COLO668 (cell line): Measurements from ENCODE around the gene RHOF.
A peak's percentile ranks its signal among the peaks of the same experiment; 100 is the strongest.
"Not testable (repeated sequence)": the region's sequence is repeated elsewhere in the genome, so short reads cannot be mapped to it uniquely, and the experiment has no call there.

Experiments
- DNase-seq: peaks from one replicate; lab custom pipeline; 2025; ENCODE audit not compliant: unreplicated experiment; lab: John Stamatoyannopoulos, UW

RHOF gene

DNA sequence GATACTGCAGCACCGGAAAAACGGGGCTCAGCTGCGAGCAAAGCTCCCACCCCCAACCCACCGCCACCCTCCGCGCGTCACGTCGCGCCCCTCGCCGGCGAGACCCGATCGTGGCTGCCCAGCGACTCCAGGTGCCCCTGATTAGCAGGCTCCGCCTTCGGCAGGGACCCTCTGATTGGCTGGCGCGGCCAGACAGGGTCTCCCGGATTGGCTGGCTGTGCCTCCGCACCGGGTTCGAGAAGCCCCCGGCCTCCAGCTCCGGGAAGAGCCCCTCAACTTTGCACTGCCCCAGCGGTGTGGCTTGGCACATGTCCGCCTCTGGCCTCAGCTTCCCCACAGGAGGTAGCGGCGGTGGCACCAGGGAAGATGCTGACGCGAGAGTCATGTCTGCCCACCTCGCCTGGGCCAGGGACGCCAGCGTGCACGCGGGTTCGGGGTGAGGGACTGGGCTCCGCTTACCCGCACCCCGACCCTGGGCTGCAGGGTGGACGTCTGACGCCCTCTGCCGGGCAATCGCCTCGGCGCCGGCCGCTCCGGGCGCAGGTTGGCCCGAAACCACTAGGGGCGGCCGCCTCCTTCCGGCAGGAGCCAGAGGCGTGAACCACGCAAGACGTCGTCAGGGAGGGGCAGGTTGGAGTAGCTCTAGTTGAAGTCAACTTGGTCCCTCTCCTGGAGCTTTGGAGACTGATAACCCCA, 498 bp upstream of the RHOF start:
- DNase-seq: peak; percentile 92

DNA sequence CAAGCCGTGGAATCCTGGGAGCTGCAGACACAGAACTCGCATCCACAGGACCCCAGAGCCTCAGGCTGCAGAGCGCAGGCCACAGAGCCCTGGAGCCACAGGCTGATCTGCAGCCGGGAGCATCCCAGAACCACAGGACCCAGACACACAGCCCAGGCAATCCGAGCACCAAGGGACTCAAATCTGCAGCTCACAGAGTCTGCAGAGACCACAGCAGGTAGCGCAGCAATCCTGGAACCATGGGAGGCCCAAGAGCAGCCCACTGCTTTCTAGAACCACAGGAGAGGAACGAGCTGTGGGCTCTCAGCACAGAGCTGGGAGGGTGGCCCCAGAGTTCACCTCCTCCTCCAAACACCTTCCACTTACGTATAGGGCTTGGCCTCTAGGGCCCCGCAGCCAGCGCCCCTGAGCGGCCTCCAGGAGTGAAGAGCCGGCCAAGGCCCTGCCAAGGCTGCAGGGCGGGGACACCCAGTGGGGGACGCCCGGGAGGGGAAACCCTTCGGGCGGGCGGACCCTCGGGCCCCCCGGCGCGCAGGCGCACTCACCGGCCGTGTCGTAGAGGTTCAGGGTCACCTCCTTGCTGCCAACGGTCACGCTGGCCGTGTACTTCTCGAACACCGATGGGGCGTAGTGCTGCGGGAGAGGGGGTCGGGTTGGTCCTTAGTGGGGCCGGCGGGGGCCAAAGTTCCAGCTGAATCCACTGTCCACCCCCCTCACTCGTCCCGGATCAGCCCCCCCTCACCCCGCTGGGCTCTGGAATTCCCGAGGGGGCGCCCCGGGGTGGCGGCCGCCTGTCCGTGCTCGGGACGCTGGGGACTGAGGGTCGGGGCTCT, 665 bp downstream of the RHOF start:
- DNase-seq: no peak

DNA sequence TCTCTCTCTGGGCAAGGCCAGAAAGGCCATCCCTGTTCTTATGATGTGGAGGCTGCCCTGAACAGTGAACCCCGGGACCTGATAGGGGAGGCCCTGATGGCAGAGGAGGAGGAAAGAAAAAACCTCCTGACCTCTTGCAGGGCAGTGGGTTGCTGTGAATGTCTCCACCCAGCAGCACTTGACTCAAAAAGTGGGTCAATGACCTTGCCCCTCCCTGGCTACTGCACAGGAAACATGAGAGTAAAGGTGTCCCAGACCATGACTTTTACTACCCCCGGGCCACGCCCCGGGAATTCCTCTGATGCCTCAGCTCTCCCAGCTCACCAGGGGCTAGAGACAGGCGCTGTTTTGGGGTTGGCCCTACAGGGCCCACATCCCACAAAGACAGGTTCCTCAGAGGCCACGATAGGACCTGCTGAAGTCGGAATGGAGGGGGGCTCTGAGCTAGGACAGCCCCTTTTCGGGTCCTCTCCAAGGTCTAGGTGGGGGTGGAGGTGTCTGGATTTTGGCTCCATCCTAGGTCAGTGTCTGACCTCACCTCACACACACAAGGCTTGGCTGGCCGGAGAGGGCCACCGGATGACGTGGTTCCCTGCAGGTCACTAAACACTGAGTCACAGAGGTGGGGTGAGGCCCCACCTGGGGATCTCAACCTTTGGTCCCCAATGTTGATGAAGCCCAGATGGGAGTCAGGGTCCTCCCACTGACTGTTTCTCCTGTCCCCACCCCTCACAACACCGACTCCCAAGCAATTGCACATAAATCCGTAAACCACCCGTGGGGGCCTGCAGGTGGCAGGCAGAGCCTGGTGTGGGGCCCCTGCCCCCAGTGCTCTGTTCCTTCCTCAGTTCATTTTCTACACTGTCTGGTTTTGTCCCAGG, 1.6 kb downstream of the RHOF start:
- DNase-seq: no peak

DNA sequence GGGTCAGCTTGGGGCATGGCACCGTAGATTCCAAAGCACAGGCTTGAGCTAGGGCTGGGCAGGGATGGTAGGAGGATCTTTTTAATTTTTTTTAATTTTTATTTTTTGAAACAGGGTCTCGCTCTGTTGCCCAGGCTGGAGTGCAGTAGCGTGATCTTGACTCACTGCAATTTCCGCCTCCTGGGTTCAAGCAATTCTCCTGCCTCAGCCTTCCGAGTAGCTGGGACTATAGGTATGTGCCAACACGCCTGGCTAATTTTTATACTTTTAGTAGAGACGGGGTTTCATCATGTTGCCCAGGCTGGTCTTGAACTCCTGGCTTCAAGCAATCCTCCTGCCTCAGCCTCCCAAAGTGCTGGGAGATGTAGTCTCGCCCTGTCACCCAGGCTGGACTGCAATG, 2.7 kb downstream of the RHOF start:
- not testable (repeated sequence) for DNase-seq

DNA sequence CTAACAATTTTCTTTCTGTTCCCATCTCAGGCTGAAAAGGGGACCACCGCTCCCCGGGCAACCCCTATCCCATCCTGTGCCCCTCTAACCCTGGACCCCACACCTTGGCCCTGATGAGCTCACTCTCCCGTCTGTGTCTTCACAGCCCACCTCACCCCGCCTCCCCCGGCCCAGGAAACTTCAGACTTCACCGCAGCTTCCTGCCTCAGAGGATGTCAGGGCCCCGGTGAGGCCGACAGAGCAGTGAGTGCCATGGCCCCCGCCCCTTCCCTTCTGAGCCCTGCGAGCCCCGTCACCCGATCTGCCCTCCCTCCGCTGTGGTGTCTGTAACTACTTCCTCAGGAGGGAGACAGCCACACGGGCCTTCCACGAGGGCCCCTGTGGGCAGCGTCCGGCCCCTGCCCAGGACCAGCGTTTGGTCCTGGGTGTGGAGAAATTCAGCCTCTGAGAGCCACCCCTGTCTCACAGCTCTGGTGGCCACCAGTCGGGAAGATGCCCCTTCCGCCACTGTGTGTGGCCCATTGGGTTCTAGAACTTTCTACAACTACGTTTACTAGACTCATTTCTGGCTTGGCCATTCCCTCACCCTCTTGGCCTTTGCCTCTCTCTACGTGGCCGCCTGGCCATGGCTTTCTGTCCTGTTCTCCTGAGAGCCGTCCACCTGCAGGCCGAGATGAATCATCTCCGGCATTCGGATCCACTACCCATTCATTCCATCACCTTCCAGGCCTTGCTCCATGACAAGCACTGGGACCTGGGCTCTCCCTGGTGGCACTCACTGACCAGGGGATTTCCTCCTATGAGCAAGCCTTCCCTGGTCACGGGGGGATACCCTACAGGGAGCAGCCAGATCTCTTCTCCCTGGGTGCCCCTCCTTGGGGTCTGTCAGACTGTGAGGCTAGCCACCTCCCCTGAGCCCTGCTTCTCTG, 3.4 kb downstream of the RHOF start:
- no peak for DNase-seq

DNA sequence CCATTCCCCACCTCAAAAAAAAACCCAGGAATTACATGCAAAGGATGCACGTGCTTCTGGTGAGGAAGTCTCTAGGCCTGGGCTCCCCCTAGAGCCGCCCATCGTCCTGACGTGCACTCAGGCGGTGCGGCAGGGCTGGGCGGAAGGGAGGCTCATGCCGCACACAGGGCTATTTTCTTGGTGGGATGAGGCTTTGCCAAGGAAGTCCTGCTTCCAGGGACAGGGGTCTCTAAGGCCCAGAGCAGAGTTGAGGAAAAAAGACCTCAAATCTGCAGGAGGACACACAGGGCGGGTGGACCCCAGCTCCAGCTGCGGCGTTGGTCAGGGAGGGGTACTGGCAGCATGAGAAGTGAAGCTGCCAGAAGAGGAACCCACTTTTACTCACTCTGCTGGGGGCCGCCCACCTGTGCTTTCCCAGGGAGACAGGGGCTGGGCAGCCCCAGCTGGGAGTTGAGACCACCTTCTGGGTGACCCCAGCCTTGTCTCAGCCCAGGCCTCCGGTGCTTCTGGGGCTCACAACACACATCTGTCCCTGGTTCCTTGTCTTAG, 4.2 kb downstream of the RHOF start:
- no peak for DNase-seq

DNA sequence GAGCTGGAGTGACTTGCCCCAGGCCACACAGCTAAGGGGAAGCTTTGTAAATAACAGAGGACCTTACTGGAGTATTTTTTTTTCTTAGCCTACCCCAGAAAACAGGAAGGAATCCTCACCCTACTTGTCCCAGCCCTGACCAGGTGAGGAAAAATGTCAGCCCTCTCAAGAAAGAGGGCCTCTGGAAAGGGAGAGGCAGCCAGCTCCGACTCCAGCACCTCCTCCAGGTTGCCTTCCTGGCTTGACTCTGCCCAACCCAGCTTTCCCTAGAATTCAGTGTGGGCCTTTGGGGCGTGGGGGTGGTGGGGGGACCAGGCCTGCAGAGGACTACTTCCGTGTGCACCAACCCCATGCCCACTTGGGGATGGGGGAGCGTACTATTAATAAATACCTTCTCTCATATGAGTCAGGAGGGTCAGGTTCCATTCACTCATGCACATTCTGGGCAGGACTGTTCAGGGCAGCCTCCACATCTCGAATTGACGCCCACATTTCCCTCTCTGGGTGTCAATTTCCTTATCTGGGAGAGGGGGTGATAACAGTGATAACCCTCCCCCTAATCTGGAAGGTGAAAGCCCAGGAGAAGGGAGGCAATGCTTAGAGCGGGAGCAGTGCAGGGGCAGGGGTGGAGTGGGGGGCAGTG, 5.2 kb downstream of the RHOF start:
- no peak for DNase-seq

DNA sequence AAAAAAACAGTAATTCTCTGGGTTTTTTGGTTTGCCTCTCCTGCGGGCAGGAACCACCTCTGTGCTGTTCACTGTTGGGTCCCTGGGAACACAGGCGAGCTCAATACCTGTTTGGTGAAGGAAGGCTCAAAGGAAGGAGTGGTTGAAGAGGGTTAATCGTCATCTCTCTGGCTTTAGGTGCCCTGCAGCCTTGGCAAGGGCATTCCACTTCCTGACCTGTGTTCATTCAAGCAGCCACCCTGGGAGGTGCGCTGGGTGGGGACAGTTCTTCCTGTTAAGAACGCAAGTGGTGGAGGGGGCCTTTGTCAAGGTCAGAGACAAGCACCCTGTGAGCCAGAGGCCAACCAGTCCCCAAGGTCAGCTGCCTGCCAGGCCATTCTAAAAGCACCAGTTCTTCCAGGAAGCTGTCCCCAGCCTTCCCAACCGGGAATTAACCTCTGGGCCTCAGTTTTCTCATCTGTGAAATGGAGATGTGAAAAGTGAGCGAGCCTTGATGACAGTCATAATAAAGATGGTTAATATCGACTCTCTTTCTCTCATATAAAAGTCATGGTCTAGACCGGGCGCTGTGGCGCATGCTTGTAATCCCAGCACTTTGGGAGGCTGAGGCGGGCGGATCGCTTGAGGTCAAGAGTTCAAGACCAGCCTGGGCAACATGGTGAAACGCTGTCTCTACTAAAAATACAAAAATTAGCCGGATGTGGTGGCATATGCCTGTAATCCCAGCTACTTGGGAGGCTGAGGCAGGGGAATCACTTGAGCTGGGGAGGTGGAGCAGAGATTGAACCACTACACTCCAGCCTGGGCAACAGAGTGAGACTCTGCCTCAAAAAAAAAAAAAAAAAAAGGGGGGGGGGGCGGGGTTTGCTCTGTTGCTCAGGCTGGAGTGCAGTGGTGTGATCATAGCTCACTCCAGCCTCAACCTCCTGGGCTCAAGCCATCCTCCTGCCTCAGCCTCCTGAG, 6.1 kb downstream of the RHOF start:
- DNase-seq: no peak

DNA sequence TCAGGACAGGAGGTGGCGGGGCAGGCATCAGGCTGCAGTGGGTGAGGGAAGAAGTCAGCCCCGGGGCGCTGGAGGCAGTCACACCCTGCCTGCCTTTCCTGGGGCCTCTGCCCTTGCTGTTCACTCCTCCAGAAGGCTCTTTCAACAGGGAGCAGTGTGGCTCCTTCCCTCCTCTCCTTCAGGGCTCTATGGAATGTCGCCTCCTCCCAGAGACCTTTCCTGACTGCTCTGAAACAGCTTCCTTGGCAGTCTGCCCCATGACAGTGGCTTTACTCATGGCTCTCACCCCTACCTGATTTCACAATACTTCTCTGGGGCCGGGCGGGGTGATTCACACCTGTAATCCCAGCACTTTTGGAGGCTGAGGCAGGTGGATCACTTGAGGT, 7.1 kb downstream of the RHOF start:
- DNase-seq: no peak

DNA sequence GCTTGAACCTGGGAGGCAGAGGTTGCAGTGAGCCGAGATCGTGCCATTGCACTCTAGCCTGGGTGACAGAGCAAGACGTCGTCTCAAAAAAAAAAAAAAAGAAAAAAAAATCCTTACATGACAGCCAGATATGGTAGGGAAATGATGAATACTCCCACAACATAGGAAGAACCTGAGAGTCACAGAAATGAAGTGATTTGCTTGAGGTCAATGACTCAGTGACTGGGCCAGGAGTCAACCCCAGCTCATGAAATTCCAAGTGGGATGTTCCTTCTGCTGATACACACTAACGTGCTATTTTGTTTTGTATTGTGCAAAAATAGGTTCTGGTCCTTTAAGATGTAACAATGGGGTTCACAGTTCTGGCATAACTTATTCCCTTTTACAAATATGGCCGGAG, 9.0 kb downstream of the RHOF start:
- DNase-seq: no peak

DNA sequence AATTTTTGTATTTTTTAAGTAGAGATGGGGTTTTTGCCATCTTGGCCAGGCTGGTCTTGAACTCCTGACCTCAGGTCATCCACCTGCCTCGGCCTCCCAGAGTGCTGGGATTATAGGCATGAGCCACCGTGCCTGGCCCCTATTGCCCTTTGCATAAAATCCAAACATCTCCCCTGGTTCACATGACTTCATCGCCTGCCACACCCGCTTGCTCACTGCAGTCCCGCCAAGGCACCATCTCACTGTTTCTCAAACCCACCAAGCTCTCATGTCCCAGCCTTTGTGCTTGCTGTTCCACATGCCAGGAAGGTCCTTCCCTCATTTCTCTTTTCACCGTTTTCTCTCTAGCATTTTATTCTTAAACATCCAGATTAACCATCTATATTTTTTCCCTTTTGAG, 9.7 kb downstream of the RHOF start:
- DNase-seq: no peak

DNA sequence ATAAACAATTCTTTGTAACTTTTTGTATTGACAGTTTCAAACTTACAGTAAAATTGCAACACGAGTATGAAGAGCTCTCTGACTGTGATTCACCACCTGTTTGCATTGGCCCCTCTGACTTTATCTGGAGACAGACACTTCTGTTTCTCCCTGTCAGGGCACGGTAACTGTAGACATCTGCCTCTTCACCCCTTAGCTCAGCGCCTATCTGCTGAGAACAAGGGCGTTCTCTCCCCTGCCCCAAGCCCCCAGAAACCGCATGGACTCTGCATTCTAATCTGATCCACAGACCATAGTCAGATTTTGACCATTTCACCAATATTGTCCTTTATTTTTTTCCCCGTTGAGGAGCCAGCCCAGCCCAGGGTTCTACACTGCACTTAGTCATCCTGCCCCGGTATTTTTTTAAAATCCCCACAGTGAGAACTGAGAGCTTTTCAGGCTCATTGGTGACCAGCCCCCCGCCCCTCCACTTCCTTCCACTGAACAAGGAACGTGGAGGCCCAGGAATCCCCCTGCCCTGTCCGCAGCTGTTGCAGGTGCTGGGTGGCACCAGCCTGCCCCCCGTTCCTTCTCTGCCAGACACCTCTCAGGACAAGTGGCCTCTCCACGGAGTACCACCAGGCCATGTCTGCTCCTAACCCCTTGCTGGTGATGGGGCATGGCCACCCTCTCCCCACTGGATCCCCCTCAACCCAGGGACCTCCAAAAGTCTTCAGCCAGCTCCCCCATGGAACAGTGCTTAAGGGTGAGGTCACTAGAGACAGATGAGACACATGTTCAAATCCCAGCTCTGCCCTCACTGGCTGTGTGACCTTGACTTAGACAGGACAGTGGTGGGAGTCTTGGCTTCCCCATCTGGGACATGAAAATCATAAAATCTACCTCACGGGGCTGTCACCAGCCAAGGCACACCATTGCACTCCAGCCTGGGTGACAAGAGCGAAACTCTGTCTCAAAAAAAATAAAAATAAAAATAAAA, 11.2 kb downstream of the RHOF start:
- DNase-seq: no peak

DNA sequence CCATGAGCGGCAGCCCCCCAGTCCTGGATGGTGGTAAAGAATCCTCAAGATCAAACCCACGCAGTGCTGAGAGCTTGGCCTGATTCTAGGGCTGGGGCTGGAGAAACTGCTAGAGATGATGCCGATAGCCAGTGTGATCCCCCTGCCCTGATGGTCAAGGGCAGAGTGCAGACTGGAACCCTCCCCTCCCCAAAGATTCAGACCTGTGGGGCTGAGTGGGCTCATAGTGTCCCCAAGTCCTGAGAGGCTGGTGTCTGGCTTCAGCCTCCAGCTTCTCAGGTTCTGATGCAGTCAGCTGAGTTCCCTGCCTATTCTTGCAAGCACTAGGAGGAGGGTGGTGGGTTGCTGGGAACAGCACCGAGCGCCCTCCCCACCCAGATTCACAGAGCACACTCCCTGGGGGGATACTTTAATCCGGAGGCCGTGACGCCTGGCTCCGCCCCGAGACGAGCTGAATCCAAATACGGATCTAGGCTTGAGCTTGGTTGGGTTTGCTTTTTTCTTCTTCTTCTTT, 11.9 kb downstream of the RHOF start:
- no peak for DNase-seq

DNA sequence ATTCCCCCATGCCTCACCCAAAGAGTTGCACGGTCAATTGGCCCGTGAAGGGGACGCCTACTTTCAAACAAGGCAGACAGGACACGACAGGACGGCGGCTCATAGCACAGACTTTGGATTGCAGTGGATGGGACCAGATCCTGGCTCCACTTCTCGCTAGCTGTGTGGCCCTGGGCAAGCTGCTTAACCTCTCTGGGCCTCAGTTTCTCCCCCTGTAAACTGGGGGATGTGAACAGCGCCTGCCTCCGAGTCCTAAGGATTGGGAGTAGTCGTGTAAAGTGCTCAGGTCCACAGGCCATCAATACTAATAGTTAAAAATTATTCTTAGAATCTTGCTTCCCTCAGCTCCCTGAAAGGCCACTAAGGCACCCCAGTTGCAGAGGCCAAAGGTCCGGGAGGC, 13.1 kb downstream of the RHOF start:
- DNase-seq: no peak

DNA sequence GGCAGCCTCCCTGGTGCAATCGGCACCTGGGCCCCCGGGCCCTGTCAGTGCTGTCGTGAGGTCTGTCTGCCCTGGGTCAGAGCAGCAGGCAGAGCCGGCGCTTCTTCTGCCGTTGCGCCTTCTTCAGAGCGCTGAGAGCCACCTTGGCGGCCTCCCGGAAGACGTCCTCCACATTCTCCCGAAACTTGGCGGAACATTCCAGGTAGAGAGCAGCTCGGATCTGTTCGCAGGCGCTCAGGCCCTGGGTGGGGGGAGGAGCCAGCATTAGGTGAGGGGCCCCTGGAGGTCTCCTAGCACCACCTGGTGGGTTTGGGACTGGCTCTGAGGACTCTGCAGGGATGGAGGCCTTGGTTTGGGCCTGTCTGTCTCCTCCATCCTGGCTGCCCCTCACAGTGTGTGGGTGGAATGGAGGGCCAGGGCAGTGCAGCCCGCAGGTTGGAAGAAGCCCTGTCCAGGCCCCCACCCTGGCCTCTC, 14.0 kb downstream of the RHOF start:
- no peak for DNase-seq

DNA sequence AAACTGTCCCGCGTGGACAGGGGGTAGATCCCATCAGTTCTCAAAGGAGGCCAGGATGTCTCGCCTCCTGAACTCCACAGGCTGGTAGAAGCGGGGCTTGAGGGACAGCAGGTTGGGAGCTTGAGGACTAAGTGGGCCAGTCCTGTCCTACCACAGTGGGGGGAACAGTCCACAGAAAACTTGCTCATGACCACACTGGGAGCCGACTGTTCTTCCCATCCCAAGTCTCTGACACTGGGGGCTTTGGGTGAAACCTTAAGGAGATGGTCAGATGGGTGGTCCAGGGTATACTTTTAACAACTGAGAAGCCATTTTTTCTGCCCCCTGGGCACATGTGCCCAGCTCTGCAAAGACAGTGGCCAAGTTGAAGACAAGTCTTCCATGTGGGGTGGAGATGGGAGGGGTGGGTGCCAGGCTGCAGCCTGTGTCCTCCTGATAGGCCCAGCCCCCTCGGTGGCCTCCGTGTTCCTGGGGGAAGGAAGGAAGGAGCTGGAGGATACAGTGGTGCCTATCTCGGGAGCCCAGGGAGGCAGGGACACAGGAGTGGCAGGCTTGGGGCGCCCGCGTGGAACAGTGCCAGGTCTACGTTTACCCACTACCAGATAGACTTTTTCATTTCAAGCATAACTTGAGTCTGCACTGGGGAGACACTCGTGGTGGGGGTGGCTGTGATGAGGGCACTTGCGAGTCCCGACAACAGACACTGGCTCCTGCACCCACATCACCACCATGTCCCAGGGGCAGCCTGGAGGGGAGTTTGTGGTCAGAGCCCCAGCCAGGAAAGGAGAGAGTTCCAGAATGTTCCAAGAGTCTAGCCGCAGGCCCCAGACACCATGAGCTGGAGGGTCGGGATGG, 14.7 kb downstream of the RHOF start:
- DNase-seq: no peak
